ENCODE results near the gene STXBP6.

- no peak for TF ChIP-seq CTCF (IDR thresholded peaks at IDR 0.05; ENCODE audit: insufficient read depth, low read length, poor library complexity, severe bottlenecking)
- TF ChIP-seq EZH2phosphoT487 (conservative IDR thresholded peaks at IDR 0.05; ENCODE audit: low read length), result no peak
Measured at GRCh38 chr14:24975393-24975792, 74.6 kb downstream of the STXBP6 start.

Data from SU-DHL-6 (cell line).